G401.6 (cell line): ENCODE data around the gene CHAMP1.
A peak's percentile ranks its signal among the peaks of the same experiment; 100 is the strongest.

ENCODE experiments used
- FAIRE-seq: peaks from 2 replicates; lab custom pipeline; 2012; peaks lifted over from hg19 to GRCh38; lab: Jason Lieb, UNC

The CHAMP1 gene, protein sequence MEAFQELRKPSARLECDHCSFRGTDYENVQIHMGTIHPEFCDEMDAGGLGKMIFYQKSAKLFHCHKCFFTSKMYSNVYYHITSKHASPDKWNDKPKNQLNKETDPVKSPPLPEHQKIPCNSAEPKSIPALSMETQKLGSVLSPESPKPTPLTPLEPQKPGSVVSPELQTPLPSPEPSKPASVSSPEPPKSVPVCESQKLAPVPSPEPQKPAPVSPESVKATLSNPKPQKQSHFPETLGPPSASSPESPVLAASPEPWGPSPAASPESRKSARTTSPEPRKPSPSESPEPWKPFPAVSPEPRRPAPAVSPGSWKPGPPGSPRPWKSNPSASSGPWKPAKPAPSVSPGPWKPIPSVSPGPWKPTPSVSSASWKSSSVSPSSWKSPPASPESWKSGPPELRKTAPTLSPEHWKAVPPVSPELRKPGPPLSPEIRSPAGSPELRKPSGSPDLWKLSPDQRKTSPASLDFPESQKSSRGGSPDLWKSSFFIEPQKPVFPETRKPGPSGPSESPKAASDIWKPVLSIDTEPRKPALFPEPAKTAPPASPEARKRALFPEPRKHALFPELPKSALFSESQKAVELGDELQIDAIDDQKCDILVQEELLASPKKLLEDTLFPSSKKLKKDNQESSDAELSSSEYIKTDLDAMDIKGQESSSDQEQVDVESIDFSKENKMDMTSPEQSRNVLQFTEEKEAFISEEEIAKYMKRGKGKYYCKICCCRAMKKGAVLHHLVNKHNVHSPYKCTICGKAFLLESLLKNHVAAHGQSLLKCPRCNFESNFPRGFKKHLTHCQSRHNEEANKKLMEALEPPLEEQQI

DNA sequence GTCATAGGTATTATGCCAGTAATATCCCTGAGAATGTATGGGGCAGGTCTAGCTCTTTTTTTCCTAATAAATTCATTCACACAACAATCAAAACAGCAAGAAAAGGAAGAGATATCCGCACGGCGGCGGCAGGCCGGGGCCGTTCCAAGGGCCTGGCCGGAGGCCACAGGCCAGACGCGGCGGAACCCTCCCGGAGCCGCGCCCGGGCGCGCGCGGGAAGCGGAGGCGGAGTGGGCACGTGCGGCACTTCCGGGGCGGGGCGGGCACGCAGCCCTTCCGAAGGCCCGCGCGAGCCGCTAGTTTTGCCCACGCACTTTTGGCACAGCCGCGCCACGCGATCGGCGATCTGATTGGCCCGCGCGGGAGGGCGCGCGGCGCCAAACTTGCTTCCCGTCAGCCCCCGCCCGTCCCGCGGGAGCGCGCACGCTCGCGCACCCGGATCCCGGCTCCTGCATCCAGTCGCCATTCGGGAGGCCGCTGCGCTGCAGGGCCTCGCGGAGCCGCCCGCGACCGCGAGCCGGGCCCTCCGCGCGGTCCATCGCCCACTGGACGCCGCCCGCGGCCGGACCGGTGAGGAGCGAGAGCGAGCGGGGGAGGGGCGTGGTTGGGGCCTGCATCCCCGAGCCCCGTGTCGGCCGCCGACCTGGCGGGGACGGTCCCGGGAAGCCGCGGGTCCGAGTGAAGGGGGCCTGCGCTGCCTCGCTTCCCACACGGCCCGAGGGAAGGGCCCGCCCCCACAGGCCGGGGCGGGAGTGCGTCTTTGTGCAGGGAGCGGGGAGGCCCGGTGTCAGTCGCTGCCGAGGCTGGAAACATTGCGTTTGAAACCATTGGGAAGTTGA, at the start of gene CHAMP1:
CHAMP1 (plus strand) TSS at position 430 of the 839 bp plus-strand sequence. CDS start 9,340 bp downstream, outside the sequence.
- no peak for FAIRE-seq

DNA sequence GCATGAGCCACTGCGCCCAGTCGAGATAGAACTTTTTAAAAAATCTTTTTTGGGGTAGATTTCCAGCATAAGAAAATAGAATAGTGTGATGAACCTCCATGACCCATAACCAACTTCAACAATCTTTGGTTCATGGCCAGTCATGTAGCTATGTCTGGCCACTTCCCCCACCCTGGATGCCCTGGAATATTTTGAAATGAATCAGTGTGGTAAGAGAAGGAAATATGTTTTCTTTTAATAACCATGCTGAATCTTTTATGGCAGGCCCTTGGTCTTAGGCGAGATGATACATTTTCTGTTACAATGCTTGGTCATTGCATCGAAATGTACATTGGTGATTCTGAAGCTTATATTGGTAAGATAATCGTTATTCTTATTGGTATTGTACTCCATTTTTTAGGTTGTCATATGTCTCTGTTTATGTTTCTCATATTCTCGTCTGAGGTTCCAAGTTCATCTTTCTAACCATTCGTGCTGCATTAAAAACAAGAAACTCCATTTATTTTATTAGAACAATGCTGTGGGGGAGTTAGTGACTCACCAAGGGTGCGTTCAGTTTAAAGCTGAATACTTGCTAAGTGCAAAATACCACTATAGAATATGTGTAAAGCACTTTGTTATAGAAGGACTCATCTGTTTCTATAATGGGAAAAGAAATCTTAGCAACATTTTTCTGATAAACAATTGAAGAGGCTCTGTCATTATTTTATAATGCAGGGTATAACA, 49.3 kb upstream of the CHAMP1 start:
- no peak for FAIRE-seq

DNA sequence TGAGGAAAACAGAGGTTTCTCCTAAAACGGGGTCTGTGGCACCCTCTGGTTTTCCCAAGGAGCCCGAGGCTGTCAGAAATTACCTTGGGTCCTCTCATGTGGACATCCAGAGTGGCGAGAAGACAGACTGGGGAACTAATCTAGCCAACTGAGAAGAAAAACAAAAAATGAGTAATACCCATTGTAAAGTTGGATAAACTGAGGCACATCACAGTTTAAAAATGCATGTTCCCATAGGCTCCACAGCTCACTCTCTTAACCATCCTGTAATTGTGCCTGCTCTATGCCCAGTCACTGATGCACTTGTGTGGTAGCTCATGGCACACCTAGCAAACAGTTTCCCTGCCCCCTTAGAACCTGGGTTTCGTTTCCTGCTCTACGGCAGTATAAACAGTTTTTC, 48.1 kb upstream of the CHAMP1 start:
- no peak for FAIRE-seq

DNA sequence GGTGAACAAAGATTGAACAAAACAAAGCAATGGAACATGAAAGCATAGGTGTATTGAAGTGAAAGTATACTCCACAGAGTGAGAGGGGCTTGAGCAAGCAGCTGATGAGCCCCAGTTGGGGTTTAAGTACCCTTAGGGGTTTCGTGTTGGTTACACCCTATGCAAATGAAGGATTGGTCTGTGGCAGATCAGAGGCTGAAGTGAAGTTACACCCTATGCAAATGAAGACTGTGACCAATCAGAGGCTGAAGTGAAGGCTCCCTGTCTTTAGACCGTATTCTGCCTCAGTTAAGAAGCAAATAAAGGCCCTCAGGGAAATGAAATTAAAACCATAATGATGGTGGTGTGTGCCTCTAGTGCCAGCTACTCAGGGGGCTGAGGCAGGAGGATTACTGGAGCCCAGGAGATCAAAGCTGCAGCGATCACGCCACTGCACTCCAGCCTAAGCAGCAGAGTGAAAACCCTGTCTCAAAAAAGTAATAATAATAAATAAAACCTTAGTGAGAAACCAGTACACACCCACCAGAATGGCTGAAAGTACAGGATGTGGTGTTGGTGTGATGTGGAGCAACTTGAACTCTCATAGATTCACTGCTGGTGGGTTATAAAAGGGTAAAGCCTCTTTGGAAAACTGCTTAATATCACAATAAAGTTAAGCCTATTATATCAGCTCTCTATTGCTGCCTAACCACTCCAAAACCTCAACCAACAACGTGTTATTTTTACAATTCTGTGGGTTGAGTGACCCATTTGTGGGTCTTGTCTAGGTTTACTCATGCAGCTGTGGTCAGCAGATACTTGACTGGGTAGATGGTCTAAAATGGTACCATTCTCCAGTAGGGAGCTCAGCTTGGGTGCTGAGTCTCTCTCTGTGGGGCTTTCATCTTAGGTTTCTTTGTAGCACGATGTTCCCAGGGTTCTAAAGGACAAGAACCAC, 45.7 kb upstream of the CHAMP1 start:
- no peak for FAIRE-seq

DNA sequence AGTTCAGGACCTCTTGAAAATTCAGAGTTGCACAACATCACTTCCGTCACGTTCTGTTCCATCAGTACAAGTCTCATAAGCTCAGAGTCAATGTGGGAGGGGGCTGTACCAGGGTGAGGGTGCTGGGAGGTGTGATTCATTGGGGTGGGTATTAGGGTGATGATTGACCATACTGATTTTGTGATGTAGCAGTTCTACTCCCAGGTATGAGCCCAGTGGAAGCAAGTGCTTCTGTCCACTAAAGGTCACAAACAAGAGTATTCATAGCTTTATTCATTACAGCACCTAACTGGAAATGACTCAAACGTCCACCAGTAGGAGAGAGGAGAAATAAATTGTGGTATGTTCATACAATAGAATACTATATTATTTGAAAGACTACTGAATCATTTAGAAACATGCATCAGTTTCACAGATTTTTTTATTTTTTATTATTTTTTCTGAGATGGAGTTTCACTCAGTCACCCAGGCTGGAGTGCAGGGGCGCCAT, 45.0 kb upstream of the CHAMP1 start:
- no peak for FAIRE-seq

DNA sequence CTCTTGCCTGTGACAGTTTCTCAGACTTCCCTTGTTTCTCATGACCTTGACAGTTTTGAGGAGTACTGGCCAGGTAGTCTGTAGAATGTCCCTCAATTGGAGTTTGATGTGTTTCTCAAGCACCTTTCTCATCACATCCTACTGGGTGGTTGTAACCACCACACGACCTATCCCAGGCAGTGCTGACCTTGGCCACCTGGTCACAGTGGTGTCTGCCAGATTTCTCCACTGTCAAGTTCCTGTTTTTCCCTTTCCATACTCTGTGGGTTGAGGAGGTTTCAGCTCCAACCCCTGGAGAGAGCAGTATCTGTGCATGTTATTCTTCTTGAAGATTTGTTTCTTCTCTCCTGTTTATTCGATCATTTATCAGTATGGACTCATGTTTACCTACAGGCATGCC, 41.3 kb upstream of the CHAMP1 start:
- no peak for FAIRE-seq

DNA sequence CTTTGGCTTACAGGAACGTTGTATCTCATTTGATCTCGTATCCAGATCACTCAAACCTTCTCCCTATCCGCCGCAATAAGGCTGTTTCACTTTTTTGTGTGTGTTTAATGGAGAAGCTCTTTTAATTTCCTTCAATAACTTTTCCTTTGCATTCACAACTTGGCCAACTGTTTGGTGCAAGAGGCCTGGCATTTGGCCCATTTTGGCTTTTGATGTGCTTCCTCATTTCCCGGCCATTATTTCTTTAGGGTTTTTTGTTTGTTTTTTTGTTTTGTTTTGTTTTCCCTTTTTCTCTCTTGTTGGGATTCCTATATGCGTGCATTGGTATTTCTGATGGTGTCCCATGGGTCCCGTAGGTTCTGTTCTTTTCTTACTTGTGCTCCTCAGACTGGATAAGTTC, 39.0 kb upstream of the CHAMP1 start:
- no peak for FAIRE-seq

DNA sequence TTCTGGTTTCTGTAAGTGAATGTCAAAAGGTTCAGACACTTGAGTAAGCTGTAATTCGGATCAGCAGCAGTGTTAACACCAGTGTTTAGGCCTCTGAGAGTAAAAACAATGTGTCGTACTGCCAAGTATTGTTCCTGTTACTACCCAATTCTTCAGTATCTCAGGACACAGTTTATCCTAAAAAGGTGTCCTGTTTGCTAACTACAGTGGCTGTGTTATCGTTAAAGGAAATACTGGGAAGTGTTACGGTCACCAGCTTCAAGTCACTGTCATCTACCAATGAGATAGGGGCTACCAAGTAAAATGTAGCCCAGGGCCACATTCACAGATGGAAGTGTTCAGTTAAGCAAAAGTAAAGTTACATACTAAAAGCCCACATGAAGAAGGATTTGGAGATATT, 35.2 kb upstream of the CHAMP1 start:
- no peak for FAIRE-seq

DNA sequence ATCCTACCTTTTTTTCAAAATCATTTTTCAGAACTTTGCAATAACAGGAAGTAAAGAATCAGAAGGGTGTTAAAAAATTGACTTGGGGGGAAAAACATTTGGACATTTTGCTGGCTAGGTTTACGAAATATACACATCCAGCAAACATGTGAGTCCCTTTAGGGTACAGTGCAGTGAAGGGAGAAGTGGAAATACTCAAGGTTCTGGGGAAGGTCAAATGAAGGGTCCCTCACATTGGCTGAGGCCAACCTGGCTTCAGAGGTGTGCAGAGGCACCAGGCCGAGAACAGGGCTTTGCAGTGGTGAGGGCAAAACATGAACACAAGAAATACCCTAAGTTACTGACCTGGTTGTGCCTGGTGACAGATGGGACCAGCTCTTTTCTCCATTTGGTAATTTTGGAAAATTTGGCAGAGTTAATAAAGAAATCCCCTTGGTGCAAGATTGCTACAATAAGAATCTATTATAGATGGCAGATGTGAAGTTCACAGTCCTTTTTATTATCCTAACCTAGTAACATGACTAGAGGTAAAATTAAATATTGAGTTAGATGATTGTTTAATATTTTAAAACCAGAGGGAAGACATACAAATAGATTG, 34.4 kb upstream of the CHAMP1 start:
- no peak for FAIRE-seq

DNA sequence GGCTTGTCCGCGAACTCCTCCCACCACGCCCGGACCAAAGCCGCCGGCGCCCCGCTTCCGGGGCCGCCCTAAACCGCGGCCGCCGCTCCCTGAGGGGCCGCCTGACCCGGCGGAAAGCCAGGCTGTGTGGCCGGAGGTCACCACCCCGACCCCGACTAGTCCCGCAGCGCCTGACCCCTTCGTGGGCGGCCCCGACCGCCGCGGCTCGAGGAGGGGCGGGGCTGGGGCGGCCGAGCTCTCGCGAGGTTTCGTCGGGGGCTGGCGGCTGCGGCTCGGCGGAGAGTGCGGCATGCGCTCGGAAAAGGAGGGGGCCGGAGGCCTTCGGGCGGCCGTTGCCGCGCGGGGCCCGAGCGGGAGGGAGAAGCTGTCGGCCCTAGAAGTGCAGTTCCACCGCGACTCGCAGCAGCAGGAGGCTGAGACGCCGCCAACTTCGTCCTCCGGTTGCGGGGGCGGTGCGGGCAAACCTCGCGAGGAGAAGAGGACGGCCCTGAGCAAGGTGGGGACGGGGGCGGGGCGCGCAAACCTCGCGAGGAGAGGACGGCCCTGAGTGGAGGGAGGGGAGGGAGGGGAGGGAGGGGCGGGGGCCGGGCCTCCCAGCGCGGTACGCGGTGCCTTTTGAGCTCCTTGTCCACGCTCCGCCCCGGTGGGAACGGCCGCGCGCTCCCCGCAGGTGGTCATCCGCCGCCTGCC, 32.8 kb upstream of the CHAMP1 start, which contains the start of gene UPF3A:
UPF3A (plus strand) TSS at position 251 of the 690 bp plus-strand sequence; CDS start at position 290, 39 bp downstream.
- FAIRE-seq: no peak

DNA sequence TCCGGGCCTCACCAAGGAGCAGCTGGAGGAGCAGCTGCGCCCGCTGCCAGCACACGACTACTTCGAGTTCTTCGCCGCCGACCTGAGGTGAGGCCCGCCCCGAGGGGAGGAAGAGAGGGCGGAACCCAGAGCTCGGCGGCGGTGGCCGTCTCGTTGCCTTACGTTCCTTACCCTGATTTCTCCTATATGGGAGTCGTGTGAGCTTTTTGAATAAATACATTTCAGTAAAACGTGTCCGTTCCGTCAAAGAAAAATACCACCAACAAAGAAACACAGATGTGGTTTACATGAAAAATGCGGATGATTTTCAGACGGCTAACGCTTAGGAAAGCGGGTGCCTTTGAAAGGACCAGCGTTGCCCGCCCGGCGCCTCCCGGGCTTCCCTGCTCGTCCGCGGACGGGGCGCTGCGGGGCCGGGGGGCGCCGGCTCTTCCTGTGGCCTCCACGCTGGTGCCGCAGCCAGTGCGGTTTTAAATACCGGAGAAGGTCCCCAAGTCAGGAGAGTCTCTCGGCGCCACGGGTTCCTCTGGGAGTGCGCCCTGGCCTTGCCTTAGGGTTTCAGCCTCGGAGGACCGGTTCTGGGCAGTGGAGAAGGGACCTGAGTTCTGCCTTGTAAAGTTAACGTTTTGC, 32.1 kb upstream of the CHAMP1 start:
- peak; percentile 15 for FAIRE-seq

DNA sequence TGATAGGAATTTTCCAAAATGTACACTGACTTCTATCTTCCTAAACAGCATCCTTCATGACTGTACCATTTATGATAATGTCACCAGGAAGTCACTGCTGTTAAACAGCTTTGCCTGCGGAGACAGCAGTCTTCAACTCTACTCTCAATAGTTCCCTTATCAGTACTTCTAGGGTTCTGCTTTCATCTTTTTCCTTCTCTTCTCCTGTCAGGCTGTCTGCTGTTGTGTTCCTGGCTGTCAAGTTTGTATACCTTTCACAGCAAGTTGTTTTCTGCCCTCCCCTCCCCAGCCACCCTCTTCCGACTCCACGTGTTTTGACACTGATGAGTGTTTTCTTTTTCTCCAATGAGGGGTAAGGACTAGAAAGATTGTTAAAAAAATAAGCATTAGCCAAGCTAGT, 30.7 kb upstream of the CHAMP1 start:
- no peak for FAIRE-seq

DNA sequence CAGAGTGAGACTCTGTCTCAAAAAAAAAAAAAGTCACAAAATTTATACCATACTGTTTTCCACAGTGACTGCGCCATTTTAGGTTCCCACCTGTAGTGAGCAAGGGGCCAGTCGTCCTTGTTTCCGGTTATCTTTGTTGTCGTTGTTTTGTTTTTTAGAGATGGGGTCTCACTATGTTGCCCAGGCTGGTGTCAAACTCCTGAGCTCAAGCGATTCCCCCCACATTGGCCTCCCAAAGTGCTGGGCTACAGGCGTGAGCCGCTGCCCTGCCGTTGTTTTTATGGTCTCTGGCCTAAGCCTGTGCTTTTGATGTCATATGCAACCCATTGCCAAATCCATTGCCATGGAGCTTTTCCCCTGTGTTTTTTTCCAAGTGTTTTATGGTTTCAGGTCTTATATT, 29.6 kb upstream of the CHAMP1 start:
- no peak for FAIRE-seq

DNA sequence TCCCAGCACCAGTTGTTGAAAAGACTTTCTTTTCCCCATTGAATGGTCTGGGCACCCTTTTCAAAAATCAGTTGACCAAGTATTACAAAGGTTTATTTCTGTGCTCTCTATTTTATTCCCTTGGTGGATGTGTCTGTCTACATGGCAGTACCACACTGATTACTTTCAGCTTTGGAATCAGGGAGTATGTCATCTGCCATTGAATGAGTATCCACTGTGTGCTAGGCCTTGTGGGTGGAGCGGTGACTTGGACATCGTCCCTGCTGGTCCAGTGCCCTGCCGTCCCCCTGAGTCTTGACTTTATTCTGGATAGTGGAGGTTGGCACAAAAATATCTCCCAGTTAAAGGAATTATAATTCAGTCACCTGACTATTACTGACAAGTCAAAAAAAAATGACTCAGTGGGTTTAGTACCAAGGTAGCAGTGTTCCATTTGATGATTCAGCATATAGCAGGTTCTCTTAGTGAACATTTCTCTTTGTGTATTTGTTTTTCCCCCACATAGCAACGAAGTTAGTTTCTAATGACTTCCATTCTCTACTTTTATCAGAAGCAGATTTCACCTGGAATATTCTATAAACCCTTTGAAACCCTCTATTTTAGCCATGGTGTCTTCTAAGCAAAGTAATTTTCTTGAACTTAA, 29.0 kb upstream of the CHAMP1 start:
- no peak for FAIRE-seq

DNA sequence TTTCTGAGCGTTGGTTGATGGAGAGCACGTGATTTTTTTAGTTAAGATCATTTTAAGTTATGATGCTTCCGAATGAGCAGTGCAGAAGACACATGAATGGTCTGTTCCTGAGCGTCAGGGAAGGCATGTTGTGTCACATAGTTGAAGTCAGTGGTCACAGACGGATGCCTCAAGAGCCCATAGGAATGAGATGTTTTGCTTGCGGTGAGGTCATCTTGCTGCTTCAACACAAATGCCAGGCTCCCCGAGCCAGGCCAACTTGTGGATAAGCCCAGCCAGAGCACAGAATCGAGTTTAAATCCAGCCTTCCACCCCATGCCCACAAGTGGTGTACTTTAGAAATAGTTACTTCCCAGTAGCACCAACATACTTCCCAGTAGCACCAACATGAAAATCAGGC, 27.5 kb upstream of the CHAMP1 start:
- no peak for FAIRE-seq

DNA sequence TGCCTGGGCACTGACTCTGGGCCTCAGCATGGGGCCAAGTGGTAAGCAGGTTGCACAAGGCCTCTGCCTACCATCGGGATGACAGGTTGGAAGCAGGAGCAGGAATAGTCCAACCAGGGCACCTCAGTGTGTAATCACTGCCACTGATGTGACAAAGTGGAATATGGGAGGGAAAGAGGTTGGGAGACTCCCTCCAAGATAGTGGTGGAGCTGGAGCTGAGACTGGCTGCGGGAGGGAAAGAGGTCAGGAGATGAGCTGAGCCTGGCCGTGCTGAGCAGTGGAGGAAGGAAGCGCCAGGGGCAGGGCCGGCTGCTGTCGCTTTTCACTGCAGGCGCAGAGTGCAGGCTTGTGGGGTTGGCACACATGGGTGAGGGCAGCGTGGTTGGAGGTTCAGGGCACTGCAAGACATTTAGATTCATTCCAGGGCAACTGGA, 26.1 kb upstream of the CHAMP1 start:
- FAIRE-seq: no peak

DNA sequence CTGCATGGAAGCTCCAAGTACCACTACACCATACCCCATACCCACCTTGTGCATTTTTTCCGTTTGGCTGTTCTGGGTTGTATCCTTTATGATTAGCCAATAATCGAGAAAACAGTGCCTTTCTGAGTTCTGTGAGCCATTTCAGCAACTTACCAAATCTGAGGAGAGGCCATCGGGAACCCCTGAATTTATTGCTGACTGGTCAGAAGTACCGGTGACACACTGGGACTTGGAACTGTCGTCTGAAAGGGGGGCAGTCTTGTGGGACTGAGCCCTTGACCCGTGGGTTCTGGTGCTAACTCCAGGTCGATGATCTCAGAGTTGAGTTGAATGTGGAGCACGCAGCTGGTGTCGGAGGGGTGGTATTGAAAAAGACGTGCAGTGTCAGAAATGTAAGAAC, 17.9 kb upstream of the CHAMP1 start:
- no peak for FAIRE-seq

DNA sequence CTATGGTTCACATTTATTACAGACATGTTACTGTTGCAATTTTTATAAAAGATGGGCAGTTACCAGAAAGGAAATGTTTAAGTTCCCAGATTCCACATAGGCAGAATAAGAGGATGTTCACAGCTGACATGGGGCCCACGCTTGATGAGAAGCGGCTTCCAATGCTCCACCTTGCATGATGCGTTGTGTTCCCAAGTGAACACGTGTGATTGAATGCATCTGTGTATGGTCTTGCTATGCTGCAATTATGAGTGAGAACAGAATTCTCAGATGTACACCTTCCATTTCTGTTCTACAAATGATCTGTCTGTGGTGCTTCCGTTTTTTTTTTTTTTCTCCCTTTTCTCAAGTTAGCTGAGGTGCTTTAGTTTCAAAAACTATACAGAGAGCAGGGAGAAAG, 17.4 kb upstream of the CHAMP1 start:
- no peak for FAIRE-seq
